Uterus (tissue), 4 donors: ENCODE data around the gene NANP. TPM values are rescaled to one million over a fixed set of nuclear protein-coding genes. Genes with fewer than 3 reads are reported as not detected.
"Not testable (repeated sequence)": the region's sequence is repeated elsewhere in the genome, so short reads cannot be mapped to it uniquely, and the experiment has no call there.

ENCODE experiments used
- DNase-seq, 2 donors: peaks; one replicate each; pipeline ENCODE4 v3.0.0-alpha.2; 2019 to 2020
- H3K27ac ChIP-seq, 2 donors: fragments of 200-600 bp; sonication (generic); 1 replicate in 1 of 2; 2 replicates in 1 of 2; pipeline ENCODE4 v1.5.1; 2016 to 2018
- H3K27me3 ChIP-seq, 2 donors: fragments of 200-600 bp; sonication (generic); one replicate each; pipeline ENCODE4 v1.5.1; 2018 to 2019; ENCODE audit warnings: control low read depth in 1 of 2
- H3K36me3 ChIP-seq, 2 donors: fragments of 200-600 bp; sonication (generic); one replicate each; pipeline ENCODE4 v1.5.1; 2019; ENCODE audit warnings: control low read depth in 1 of 2
- H3K4me1 ChIP-seq, 2 donors: fragments of 200-600 bp; sonication (generic); one replicate each; pipeline ENCODE4 v1.5.1; 2018 to 2019; ENCODE audit warnings: control low read depth in 1 of 2
- H3K4me3 ChIP-seq, 2 donors: fragments of 200-600 bp; sonication (generic); 1 replicate in 1 of 2; 2 replicates in 1 of 2; pipeline ENCODE4 v1.5.1; 2018 to 2019; ENCODE audit warnings: mild to moderate bottlenecking in 1 of 2
- H3K9me3 ChIP-seq, 2 donors: fragments of 200-600 bp; sonication (generic); one replicate each; pipeline ENCODE4 v1.5.1; 2019; ENCODE audit warnings: control low read depth in 1 of 2
- CTCF ChIP-seq, 4 experiments: fragments of 200-600 bp in 2 of 4; fragments of 450-650 bp in 2 of 4; sonication (generic) in 2 of 4; IDR thresholded peaks; one replicate each; pipeline ENCODE4 v1.5.1; 2016 to 2019; ENCODE audit warnings: antibody characterized with exemption in 4 of 4, mild to moderate bottlenecking in 2 of 4, moderate library complexity in 1 of 4
- POLR2A ChIP-seq, 2 donors: fragments of 450-650 bp; IDR thresholded peaks; one replicate each; pipeline ENCODE4 v1.6.1; 2016; ENCODE audit warnings: antibody characterized with exemption in 2 of 2, mild to moderate bottlenecking in 1 of 2, moderate library complexity in 1 of 2
- intact Hi-C: fragments of 100-400 bp; cut with DNase I; formaldehyde crosslinking; loops from one replicate; pipeline ENCODE4 v1.15.1; 2023; ENCODE audit warnings: low total_unique reads
- total RNA-seq, 4 donors: library from RNA; depleted of rRNA in 3 of 4; stranded (reverse); fragments of >200 nt in 3 of 4; gene quantifications; one replicate each; pipeline versions ENCODE4 v1.1.0 to v1.2.4, GENCODE V29; 2014 to 2023
- donor health status: DM: yes; HTN: yes; CAD: no.

The NANP gene
- total RNA-seq, 4 donors from 2014 or later = 0.88 to 10.9 (median 4.0) TPM

DNA sequence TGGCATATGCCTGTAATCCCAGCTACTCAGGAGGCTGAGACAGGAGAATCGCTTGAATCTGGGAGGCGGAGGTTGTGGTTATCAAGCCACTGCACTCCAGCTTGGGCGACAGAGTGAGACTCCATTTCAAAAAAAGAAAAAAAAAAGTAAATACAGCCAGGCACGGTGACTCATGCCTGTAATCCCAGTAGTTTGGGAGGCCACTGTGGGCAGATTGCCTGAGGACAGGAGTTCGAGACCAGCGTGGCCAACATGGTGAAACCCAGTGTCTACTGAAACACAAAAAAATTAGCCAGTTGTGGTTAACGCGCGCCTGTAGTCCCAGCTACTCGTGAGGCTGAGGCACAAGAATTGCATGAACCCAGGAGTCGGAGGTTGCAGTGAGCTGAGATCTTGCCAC, 36.9 kb downstream of the NANP start:
- Histone ChIP-seq H3K9me3 (no peaks in the 10 kb centered on the region), H3K27me3 (no peaks in the 10 kb centered on the region), H3K27ac (no peak overlapping the region), H3K4me3 (no peak overlapping the region), H3K4me1 (no peaks in the 10 kb centered on the region), H3K36me3 (no peaks in the 10 kb centered on the region)
- DNase-seq = no peak
- intact Hi-C loops = no loop called here
- TF ChIP-seq CTCF (IDR thresholded peaks at IDR 0.05) = no peak
- no peak for TF ChIP-seq POLR2A (IDR thresholded peaks at IDR 0.05)

- peak; percentile 55 to 59 for DNase-seq
- intact Hi-C loops = no loop called here
- no peaks in the 10 kb centered on the region for H3K9me3 ChIP-seq
- H3K36me3 ChIP-seq = no peaks in the 10 kb centered on the region
- peak within 1 kb of the TSS; percentile 24 to 78 for H3K4me3 ChIP-seq
- TF ChIP-seq CTCF (IDR thresholded peaks at IDR 0.05) = no peak
- peak; percentile 50 to 81 for TF ChIP-seq POLR2A (IDR thresholded peaks at IDR 0.05)
- H3K27ac ChIP-seq = peak within 1 kb of the TSS; percentile 13 to 68
- H3K27me3 ChIP-seq = no peaks in the 10 kb centered on the region
- H3K4me1 ChIP-seq = no peaks in the 10 kb centered on the region
These were observed 38.7 kb downstream of the NANP start, which contains the start of gene NINL for GRCh38 chr20:25584905-25585704. NINL (minus strand) TSS chr20:25585531; CDS start chr20:25526587, 58,944 bp downstream.

- H3K9me3 ChIP-seq, H3K4me1 ChIP-seq, H3K4me3 ChIP-seq, H3K36me3 ChIP-seq, intact Hi-C loops, H3K27ac ChIP-seq, H3K27me3 ChIP-seq, DNase-seq: not testable (repeated sequence)
These were observed 40.2 kb downstream of the NANP start for GRCh38 chr20:25583607-25584006.

- no peaks in the 10 kb centered on the region for H3K27me3 ChIP-seq
- H3K4me1 ChIP-seq = no peaks in the 10 kb centered on the region
- H3K27ac ChIP-seq = no peak overlapping the region
- no peak overlapping the region for H3K4me3 ChIP-seq
- no peaks in the 10 kb centered on the region for H3K9me3 ChIP-seq
- TF ChIP-seq CTCF (IDR thresholded peaks at IDR 0.05) = no peak
- TF ChIP-seq POLR2A (IDR thresholded peaks at IDR 0.05) = no peak
- DNase-seq = no peak
- intact Hi-C loops = no loop called here
- no peaks in the 10 kb centered on the region for H3K36me3 ChIP-seq
These were observed 43.1 kb downstream of the NANP start for GRCh38 chr20:25580711-25581110.

DNA sequence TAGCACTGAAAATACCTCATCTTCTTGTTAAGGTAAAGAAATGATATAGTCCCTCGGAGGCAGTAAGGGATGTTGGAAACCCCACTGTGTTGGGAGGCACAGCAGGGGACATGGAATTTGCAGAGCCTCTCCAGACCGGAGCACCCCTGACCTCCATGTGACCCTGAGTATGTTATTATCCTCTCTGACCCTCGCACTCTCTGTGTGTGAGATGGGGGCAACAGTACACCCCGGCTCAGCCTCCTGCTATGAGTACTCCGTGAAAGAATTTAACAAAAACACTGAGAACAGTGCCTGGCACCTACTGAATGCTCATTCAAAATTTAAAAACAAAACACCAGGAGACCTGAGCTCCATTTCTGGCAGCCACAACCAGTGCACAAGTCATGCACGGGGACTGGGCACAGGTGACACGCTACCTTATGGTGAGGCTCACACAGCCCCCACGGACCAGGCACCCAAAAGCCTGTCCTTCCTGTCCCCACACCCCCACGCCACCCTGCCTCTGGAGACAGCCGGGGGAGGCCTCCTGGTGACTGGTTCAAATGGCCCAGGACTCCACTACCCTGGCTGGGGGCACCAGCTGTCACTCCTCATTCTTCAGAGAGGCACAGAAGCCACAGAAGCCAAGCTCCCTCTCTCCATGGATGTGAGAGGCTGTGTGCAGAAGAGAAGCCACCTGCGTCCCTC, 44.6 kb downstream of the NANP start:
- H3K27me3 ChIP-seq = no peaks in the 10 kb centered on the region
- no peaks in the 10 kb centered on the region for H3K4me1 ChIP-seq
- H3K27ac ChIP-seq = no peak overlapping the region
- H3K4me3 ChIP-seq = no peak overlapping the region
- no peak for TF ChIP-seq CTCF (IDR thresholded peaks at IDR 0.05)
- TF ChIP-seq POLR2A (IDR thresholded peaks at IDR 0.05) = no peak
- H3K9me3 ChIP-seq = no peaks in the 10 kb centered on the region
- DNase-seq = no peak
- intact Hi-C loops = no loop called here
- no peaks in the 10 kb centered on the region for H3K36me3 ChIP-seq
